ENCODE data around the gene EXD1. TPM values are rescaled to one million over a fixed set of nuclear protein-coding genes. Genes with fewer than 3 reads are reported as not detected.
"Not testable (repeated sequence)": the region's sequence is repeated elsewhere in the genome, so short reads cannot be mapped to it uniquely, and the experiment has no call there.

Gene EXD1
- total RNA-seq, 1 donor from 2014 or later, result not detected

- H3K9me3 ChIP-seq (ENCODE audit: control insufficient read depth in 3 of 3, low read length in 3 of 3), result no peaks in the 10 kb centered on the region
- no peak overlapping the region for H3K9ac ChIP-seq (ENCODE audit: low read depth in 1 of 3, low read length in 3 of 3)
- H3K4me1 ChIP-seq (ENCODE audit: control insufficient read depth in 3 of 3, insufficient read depth in 3 of 3, low read length in 3 of 3), result no peaks in the 10 kb centered on the region
- no peak overlapping the region for H3K27ac ChIP-seq (ENCODE audit: low read depth, low read length)
- H3K36me3 ChIP-seq (ENCODE audit: control insufficient read depth in 3 of 3, insufficient read depth in 3 of 3, low read length in 3 of 3), result no peaks in the 10 kb centered on the region
- no peaks in the 10 kb centered on the region for H3K27me3 ChIP-seq (ENCODE audit: control insufficient read depth in 3 of 3, insufficient read depth in 3 of 3, low read length in 3 of 3)
- H3K4me3 ChIP-seq (ENCODE audit: low read length in 3 of 3), result no peak overlapping the region
Observed at GRCh38 chr15:41153733-41154132, 76.8 kb downstream of the EXD1 start.

GRCh38 chr15:41151451-41152005 lies 79.0 kb downstream of the EXD1 start:
- Histone ChIP-seq H3K4me1 (ENCODE audit: control insufficient read depth in 3 of 3, insufficient read depth in 3 of 3, low read length in 3 of 3) (no peaks in the 10 kb centered on the region), H3K27ac (ENCODE audit: low read depth, low read length) (no peak overlapping the region), H3K36me3 (ENCODE audit: control insufficient read depth in 3 of 3, insufficient read depth in 3 of 3, low read length in 3 of 3) (no peaks in the 10 kb centered on the region), H3K4me3 (ENCODE audit: low read length in 3 of 3) (no peak overlapping the region), H3K27me3 (ENCODE audit: control insufficient read depth in 3 of 3, insufficient read depth in 3 of 3, low read length in 3 of 3) (no peaks in the 10 kb centered on the region), H3K9ac (ENCODE audit: low read depth in 1 of 3, low read length in 3 of 3) (no peak overlapping the region), H3K9me3 (ENCODE audit: control insufficient read depth in 3 of 3, low read length in 3 of 3) (no peaks in the 10 kb centered on the region)

GRCh38 chr15:41150279-41150678 lies 80.3 kb downstream of the EXD1 start:
- H3K4me3 ChIP-seq (ENCODE audit: low read length in 3 of 3), result no peak overlapping the region
- H3K9ac ChIP-seq (ENCODE audit: low read depth in 1 of 3, low read length in 3 of 3), result no peak overlapping the region
- no peaks in the 10 kb centered on the region for H3K4me1 ChIP-seq (ENCODE audit: control insufficient read depth in 3 of 3, insufficient read depth in 3 of 3, low read length in 3 of 3)
- no peaks in the 10 kb centered on the region for H3K27me3 ChIP-seq (ENCODE audit: control insufficient read depth in 3 of 3, insufficient read depth in 3 of 3, low read length in 3 of 3)
- H3K27ac ChIP-seq (ENCODE audit: low read depth, low read length), result no peak overlapping the region
- no peaks in the 10 kb centered on the region for H3K9me3 ChIP-seq (ENCODE audit: control insufficient read depth in 3 of 3, low read length in 3 of 3)
- no peaks in the 10 kb centered on the region for H3K36me3 ChIP-seq (ENCODE audit: control insufficient read depth in 3 of 3, insufficient read depth in 3 of 3, low read length in 3 of 3)

GRCh38 chr15:41148065-41148464 lies 82.5 kb downstream of the EXD1 start:
- Histone ChIP-seq H3K4me3 (ENCODE audit: low read length in 3 of 3) (no peak overlapping the region), H3K27ac (ENCODE audit: low read depth, low read length) (no peak overlapping the region), H3K36me3 (ENCODE audit: control insufficient read depth in 3 of 3, insufficient read depth in 3 of 3, low read length in 3 of 3) (no peaks in the 10 kb centered on the region), H3K9ac (ENCODE audit: low read depth in 1 of 3, low read length in 3 of 3) (no peak overlapping the region), H3K9me3 (ENCODE audit: control insufficient read depth in 3 of 3, low read length in 3 of 3) (no peaks in the 10 kb centered on the region), H3K4me1 (ENCODE audit: control insufficient read depth in 3 of 3, insufficient read depth in 3 of 3, low read length in 3 of 3) (no peaks in the 10 kb centered on the region), H3K27me3 (ENCODE audit: control insufficient read depth in 3 of 3, insufficient read depth in 3 of 3, low read length in 3 of 3) (no peaks in the 10 kb centered on the region)

- no peaks in the 10 kb centered on the region for H3K36me3 ChIP-seq (ENCODE audit: control insufficient read depth in 3 of 3, insufficient read depth in 3 of 3, low read length in 3 of 3)
- no peak overlapping the region for H3K4me3 ChIP-seq (ENCODE audit: low read length in 3 of 3)
- no peak overlapping the region for H3K27ac ChIP-seq (ENCODE audit: low read depth, low read length)
- H3K27me3 ChIP-seq (ENCODE audit: control insufficient read depth in 3 of 3, insufficient read depth in 3 of 3, low read length in 3 of 3), result no peaks in the 10 kb centered on the region
- no peaks in the 10 kb centered on the region for H3K9me3 ChIP-seq (ENCODE audit: control insufficient read depth in 3 of 3, low read length in 3 of 3)
- H3K9ac ChIP-seq (ENCODE audit: low read depth in 1 of 3, low read length in 3 of 3), result no peak overlapping the region
- H3K4me1 ChIP-seq (ENCODE audit: control insufficient read depth in 3 of 3, insufficient read depth in 3 of 3, low read length in 3 of 3), result no peaks in the 10 kb centered on the region
Observed at GRCh38 chr15:41139619-41140018, 90.9 kb downstream of the EXD1 start.

- H3K27me3 ChIP-seq (ENCODE audit: control insufficient read depth in 3 of 3, insufficient read depth in 3 of 3, low read length in 3 of 3); H3K4me3 ChIP-seq (ENCODE audit: low read length in 3 of 3); H3K4me1 ChIP-seq (ENCODE audit: control insufficient read depth in 3 of 3, insufficient read depth in 3 of 3, low read length in 3 of 3); H3K9me3 ChIP-seq (ENCODE audit: control insufficient read depth in 3 of 3, low read length in 3 of 3); H3K9ac ChIP-seq (ENCODE audit: low read depth in 1 of 3, low read length in 3 of 3); H3K27ac ChIP-seq (ENCODE audit: low read depth, low read length); H3K36me3 ChIP-seq (ENCODE audit: control insufficient read depth in 3 of 3, insufficient read depth in 3 of 3, low read length in 3 of 3): not testable (repeated sequence)
Observed at GRCh38 chr15:41139112-41139511, 91.4 kb downstream of the EXD1 start.

- H3K27ac ChIP-seq (ENCODE audit: low read depth, low read length); H3K4me1 ChIP-seq (ENCODE audit: control insufficient read depth in 3 of 3, insufficient read depth in 3 of 3, low read length in 3 of 3); H3K36me3 ChIP-seq (ENCODE audit: control insufficient read depth in 3 of 3, insufficient read depth in 3 of 3, low read length in 3 of 3); H3K4me3 ChIP-seq (ENCODE audit: low read length in 3 of 3); H3K27me3 ChIP-seq (ENCODE audit: control insufficient read depth in 3 of 3, insufficient read depth in 3 of 3, low read length in 3 of 3); H3K9ac ChIP-seq (ENCODE audit: low read depth in 1 of 3, low read length in 3 of 3); H3K9me3 ChIP-seq (ENCODE audit: control insufficient read depth in 3 of 3, low read length in 3 of 3): not testable (repeated sequence)
Observed at GRCh38 chr15:41135580-41135979, 95.0 kb downstream of the EXD1 start.

GRCh38 chr15:41133454-41133853 lies 97.1 kb downstream of the EXD1 start:
- Histone ChIP-seq H3K27me3 (ENCODE audit: control insufficient read depth in 3 of 3, insufficient read depth in 3 of 3, low read length in 3 of 3) (no peaks in the 10 kb centered on the region), H3K27ac (ENCODE audit: low read depth, low read length) (no peak overlapping the region)

More at GRCh38 chr15:41133454-41133853, 97.1 kb downstream of the EXD1 start:
- Histone ChIP-seq H3K4me3 (ENCODE audit: low read length in 3 of 3) (no peak overlapping the region), H3K9ac (ENCODE audit: low read depth in 1 of 3, low read length in 3 of 3) (no peak overlapping the region), H3K9me3 (ENCODE audit: control insufficient read depth in 3 of 3, low read length in 3 of 3) (no peaks in the 10 kb centered on the region), H3K36me3 (ENCODE audit: control insufficient read depth in 3 of 3, insufficient read depth in 3 of 3, low read length in 3 of 3) (no peaks in the 10 kb centered on the region), H3K4me1 (ENCODE audit: control insufficient read depth in 3 of 3, insufficient read depth in 3 of 3, low read length in 3 of 3) (no peaks in the 10 kb centered on the region)

Other genes starting within 250 kb of the EXD1 start
- gene INO80, start 114.5 kb downstream of the EXD1 start, total RNA-seq, result 23.5 TPM
- 44.9 TPM for gene CHP1, start 511 bp upstream of the EXD1 start, total RNA-seq
- 3.7 TPM for gene OIP5, start 101.8 kb upstream of the EXD1 start, total RNA-seq
- 25.1 TPM for gene NUSAP1, start 102.1 kb upstream of the EXD1 start, total RNA-seq
- gene NDUFAF1, start 171.7 kb upstream of the EXD1 start, total RNA-seq, result 29.2 TPM
- 31.3 TPM for gene RTF1, start 186.3 kb upstream of the EXD1 start, total RNA-seq

All from skeletal muscle tissue (tissue), 4 donors.